Upper lobe of right lung (tissue), 1 donor: Measurements from ENCODE around the gene C1QTNF3. TPM values are rescaled to one million over a fixed set of nuclear protein-coding genes. Genes with fewer than 3 reads are reported as not detected.

Source experiments
- ATAC-seq: fragments of 200-7000 bp; cut with Tn5 transposase; one replicate; pipeline ENCODE4 v1.9.1; 2020; ENCODE audit warnings: mild to moderate bottlenecking, moderate library complexity
- DNase-seq: peaks from one replicate; pipeline ENCODE4 v3.0.0-alpha.2; 2020
- H3K27ac ChIP-seq: fragments of 200-600 bp; one replicate; pipeline ENCODE4 v1.8.0; 2022
- H3K27me3 ChIP-seq: fragments of 200-600 bp; one replicate; pipeline ENCODE4 v1.8.0; 2022; ENCODE audit warnings: mild to moderate bottlenecking
- H3K36me3 ChIP-seq: fragments of 200-600 bp; one replicate; pipeline ENCODE4 v1.8.0; 2022
- H3K4me1 ChIP-seq: fragments of 200-600 bp; one replicate; pipeline ENCODE4 v1.8.0; 2022
- H3K4me3 ChIP-seq: fragments of 200-600 bp; one replicate; pipeline ENCODE4 v1.8.0; 2022; ENCODE audit warnings: mild to moderate bottlenecking
- H3K9me3 ChIP-seq: fragments of 200-600 bp; one replicate; pipeline ENCODE4 v1.8.0; 2022
- intact Hi-C: fragments of 100-400 bp; cut with DNase I; formaldehyde crosslinking; loops from one replicate; pipeline ENCODE4 v1.11.0; 2022
- total RNA-seq: library from RNA; stranded (reverse); fragmentation: NEBNext Ultra II Directional; extraction: Animal tissue kit (Norgen Biotek cat#: 25700); gene quantifications from one replicate; pipeline ENCODE4 v1.2.1, GENCODE V29; 2021
- TF ChIP-seq, protein P1 (sequence below): fragments of 200-600 bp; IDR thresholded peaks from one replicate; pipeline ENCODE4 v1.8.0; 2022; ENCODE audit warnings: antibody characterized with exemption
- donor health status: DM: no; HTN: yes; CAD: no; lungs with severe emphysema.

C1QTNF3 gene
- total RNA-seq, 1 donor from 2014 or later: 4.5 TPM

DNA sequence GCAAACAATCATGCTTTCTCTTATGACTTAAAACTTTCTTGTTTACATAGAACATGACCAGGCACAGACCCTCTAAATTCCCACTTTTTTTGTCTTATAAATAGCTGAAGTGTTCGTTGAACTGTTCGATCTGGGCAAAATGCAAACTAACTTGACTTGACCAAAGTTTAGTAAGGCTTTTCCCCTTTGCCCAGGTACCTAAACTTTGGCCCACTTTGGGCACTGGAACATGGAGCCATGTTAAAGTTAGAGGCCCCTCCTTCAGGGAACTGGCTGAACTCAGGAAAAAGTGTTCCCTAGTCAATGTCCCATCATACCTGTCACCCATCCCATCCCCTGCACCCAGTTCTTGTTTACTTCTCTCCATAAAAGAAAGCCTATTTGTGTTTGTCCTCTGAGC is 25.8 kb downstream of the C1QTNF3 start:
- TF ChIP-seq, protein P1, sequence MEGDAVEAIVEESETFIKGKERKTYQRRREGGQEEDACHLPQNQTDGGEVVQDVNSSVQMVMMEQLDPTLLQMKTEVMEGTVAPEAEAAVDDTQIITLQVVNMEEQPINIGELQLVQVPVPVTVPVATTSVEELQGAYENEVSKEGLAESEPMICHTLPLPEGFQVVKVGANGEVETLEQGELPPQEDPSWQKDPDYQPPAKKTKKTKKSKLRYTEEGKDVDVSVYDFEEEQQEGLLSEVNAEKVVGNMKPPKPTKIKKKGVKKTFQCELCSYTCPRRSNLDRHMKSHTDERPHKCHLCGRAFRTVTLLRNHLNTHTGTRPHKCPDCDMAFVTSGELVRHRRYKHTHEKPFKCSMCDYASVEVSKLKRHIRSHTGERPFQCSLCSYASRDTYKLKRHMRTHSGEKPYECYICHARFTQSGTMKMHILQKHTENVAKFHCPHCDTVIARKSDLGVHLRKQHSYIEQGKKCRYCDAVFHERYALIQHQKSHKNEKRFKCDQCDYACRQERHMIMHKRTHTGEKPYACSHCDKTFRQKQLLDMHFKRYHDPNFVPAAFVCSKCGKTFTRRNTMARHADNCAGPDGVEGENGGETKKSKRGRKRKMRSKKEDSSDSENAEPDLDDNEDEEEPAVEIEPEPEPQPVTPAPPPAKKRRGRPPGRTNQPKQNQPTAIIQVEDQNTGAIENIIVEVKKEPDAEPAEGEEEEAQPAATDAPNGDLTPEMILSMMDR: no peak
- Histone ChIP-seq H3K4me1 (no peaks in the 10 kb centered on the region), H3K9me3 (no peaks in the 10 kb centered on the region), H3K36me3 (no peaks in the 10 kb centered on the region), H3K27me3 (no peaks in the 10 kb centered on the region), H3K27ac (no peak overlapping the region), H3K4me3 (no peak overlapping the region)
- ATAC-seq (no peak), DNase-seq (no peak)
- intact Hi-C loops: no loop called here

GRCh38 chr5:34016750-34017149 is 26.3 kb downstream of the C1QTNF3 start:
- H3K4me1 ChIP-seq: no peaks in the 10 kb centered on the region
- H3K27me3 ChIP-seq: no peaks in the 10 kb centered on the region
- no peaks in the 10 kb centered on the region for H3K9me3 ChIP-seq
- no peaks in the 10 kb centered on the region for H3K36me3 ChIP-seq
- H3K4me3 ChIP-seq: no peak overlapping the region
- ATAC-seq: no peak
- TF ChIP-seq, protein P1: no peak
- DNase-seq: no peak
- H3K27ac ChIP-seq: no peak overlapping the region
- intact Hi-C loops: no loop called here

- Histone ChIP-seq H3K9me3 (no peaks in the 10 kb centered on the region), H3K36me3 (no peaks in the 10 kb centered on the region), H3K4me1 (no peaks in the 10 kb centered on the region), H3K27ac (no peak overlapping the region), H3K4me3 (no peak overlapping the region), H3K27me3 (no peaks in the 10 kb centered on the region)
- TF ChIP-seq, protein P1: no peak
- ATAC-seq: no peak
- DNase-seq: no peak
- intact Hi-C loops: no loop called here
These were observed 26.8 kb downstream of the C1QTNF3 start for GRCh38 chr5:34016222-34016621.

DNA sequence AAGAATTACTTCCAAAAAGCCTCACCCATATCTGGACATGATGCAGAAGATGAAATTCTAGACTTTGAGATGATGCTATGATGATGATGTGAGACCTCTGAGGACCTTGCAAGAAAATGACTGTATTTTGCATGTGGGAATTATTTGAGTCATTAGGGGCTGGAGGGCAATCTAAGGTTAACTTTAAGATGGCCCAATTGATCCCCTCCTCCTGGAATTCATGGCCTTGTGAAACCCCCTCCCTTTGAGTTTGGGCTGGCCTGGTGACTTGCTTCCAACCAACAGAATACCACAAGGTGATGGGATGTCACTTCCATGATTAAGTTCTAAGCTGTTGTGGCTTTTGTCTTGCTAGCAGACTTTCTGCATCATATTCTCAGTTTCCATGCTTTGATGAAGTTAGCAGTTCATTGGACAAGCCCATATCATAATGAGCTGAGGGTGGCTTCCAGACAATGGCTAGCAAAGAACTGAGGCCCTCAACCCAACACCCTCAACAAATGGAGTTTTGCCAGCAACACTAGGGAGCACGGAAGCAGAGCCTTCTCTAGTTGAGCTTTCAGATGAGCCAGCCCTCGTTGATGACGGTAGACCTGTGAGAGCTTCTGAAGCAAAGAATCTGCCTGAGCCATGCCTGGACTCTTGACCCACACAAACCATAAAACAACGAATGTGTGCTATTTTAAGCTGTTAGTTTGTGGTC is 27.7 kb downstream of the C1QTNF3 start:
- DNase-seq: no peak
- intact Hi-C loops: no loop called here
- no peak for ATAC-seq

GRCh38 chr5:34014626-34015025 is 28.4 kb downstream of the C1QTNF3 start:
- TF ChIP-seq, protein P1: no peak
- Histone ChIP-seq H3K36me3 (no peaks in the 10 kb centered on the region), H3K4me3 (no peak overlapping the region), H3K4me1 (no peaks in the 10 kb centered on the region), H3K27ac (no peak overlapping the region), H3K27me3 (no peaks in the 10 kb centered on the region), H3K9me3 (no peaks in the 10 kb centered on the region)
- ATAC-seq: no peak
- DNase-seq: no peak
- intact Hi-C loops: no loop called here

More for the DNA sequence above, 27.7 kb downstream of the C1QTNF3 start:
- Histone ChIP-seq H3K4me1 (no peaks in the 10 kb centered on the region), H3K27ac (no peak overlapping the region), H3K9me3 (no peaks in the 10 kb centered on the region), H3K27me3 (no peaks in the 10 kb centered on the region), H3K36me3 (no peaks in the 10 kb centered on the region), H3K4me3 (no peak overlapping the region)
- TF ChIP-seq, protein P1: no peak

GRCh38 chr5:34013547-34013946 is 29.5 kb downstream of the C1QTNF3 start:
- DNase-seq: no peak
- Histone ChIP-seq H3K27me3 (no peaks in the 10 kb centered on the region), H3K4me1 (peaks cover 7% of the 10 kb centered on the region), H3K4me3 (no peak overlapping the region), H3K36me3 (no peaks in the 10 kb centered on the region), H3K27ac (no peak overlapping the region), H3K9me3 (no peaks in the 10 kb centered on the region)
- TF ChIP-seq, protein P1: no peak
- no peak for ATAC-seq
- intact Hi-C loops: no loop called here
